Endothelial cell of umbilical vein (primary cell): ENCODE measurements around the gene KLHL36. TPM values are rescaled to one million over a fixed set of nuclear protein-coding genes. Genes with fewer than 3 reads are reported as not detected.

Experiments used
- BruUV-seq: library from RNA; stranded (reverse); fragments of 400-500 nt; replicated peaks from 2 replicates; lab custom pipeline; 2021; lab: Mats Ljungman, UMichigan
- CTCF ChIA-PET: fragments of 300-600, 350-600 bp; sonication (Branson Sonifier 250); formaldehyde crosslinking; loops from one replicate; lab custom pipeline; 2021; ENCODE audit warnings: antibody characterized with exemption, inconsistent platforms; lab: Charles Lee
- POLR2A ChIA-PET: fragments of 300-600, 350-600 bp; sonication (Branson Sonifier 250); formaldehyde crosslinking; loops from one replicate; lab custom pipeline; 2021; ENCODE audit warnings: antibody characterized with exemption, inconsistent platforms; lab: Charles Lee
- DNase-seq: peaks from one replicate; pipeline ENCODE4 v3.0.0-alpha.2; 2011; ENCODE audit warnings: low read depth, low spot score
- FAIRE-seq: peaks from 2 replicates; lab custom pipeline; 2011; peaks lifted over from hg19 to GRCh38; lab: Jason Lieb, UNC
- H2AFZ ChIP-seq: 2 replicates; pipeline ENCODE4 v1.6.0; 2012; ENCODE audit warnings: low read depth, low read length, control low read depth, inconsistent platforms
- H3K27ac ChIP-seq: 2 replicates; pipeline ENCODE4 v1.5.1; 2011; ENCODE audit warnings: low read depth, mild to moderate bottlenecking, control low read depth, low read length, moderate library complexity; ENCODE audit not compliant: insufficient read depth
- H3K27me3 ChIP-seq, 2 experiments: 2 replicates each; pipeline versions ENCODE4 v1.6.0 to v1.6.1; 2011; ENCODE audit warnings: low read length in 2 of 2, mixed read lengths in 1 of 2; ENCODE audit not compliant: control insufficient read depth in 2 of 2, insufficient read depth in 2 of 2
- H3K36me3 ChIP-seq, 2 experiments: 2 replicates in 1 of 2; 3 replicates in 1 of 2; pipeline ENCODE4 v1.5.1; 2011; ENCODE audit warnings: low read length in 2 of 2, mild to moderate bottlenecking in 1 of 2, moderate library complexity in 1 of 2; ENCODE audit not compliant: control insufficient read depth in 2 of 2, insufficient read depth in 2 of 2; ENCODE audit errors: extremely low read depth in 1 of 2
- H3K4me1 ChIP-seq: 3 replicates; pipeline ENCODE4 v1.5.1; 2011; ENCODE audit warnings: mild to moderate bottlenecking, low read length; ENCODE audit not compliant: control insufficient read depth, insufficient read depth; ENCODE audit errors: extremely low read depth
- H3K4me2 ChIP-seq: 2 replicates; pipeline ENCODE4 v1.6.1; 2011; ENCODE audit warnings: low read length, control low read depth, mixed read lengths; ENCODE audit not compliant: insufficient read depth
- H3K4me3 ChIP-seq, 3 experiments: fragments of 200-600 bp in 1 of 3; sonication (generic), shearing (Covaris generic) in 1 of 3; replicated peaks in 1 of 3; 2 replicates each; pipeline ENCODE4 v1.5.1; 2011 to 2016; ENCODE audit warnings: control low read depth in 3 of 3, low read length in 3 of 3, mild to moderate bottlenecking in 2 of 3, inconsistent platforms in 1 of 3, low read depth in 1 of 3, moderate library complexity in 1 of 3; ENCODE audit not compliant: insufficient read depth in 1 of 3
- H3K79me2 ChIP-seq: 2 replicates; pipeline ENCODE4 v1.6.0; 2012; ENCODE audit warnings: low read length, inconsistent platforms; ENCODE audit not compliant: control insufficient read depth, insufficient read depth
- H3K9ac ChIP-seq: replicated peaks from 2 replicates; pipeline ENCODE3; 2011; ENCODE audit warnings: low read length, control low read depth; ENCODE audit not compliant: insufficient read depth; ENCODE audit errors: extremely low read depth
- H3K9me1 ChIP-seq: replicated peaks from 3 replicates; pipeline ENCODE4 v1.6.0; 2011; ENCODE audit warnings: mild to moderate bottlenecking, low read length; ENCODE audit not compliant: control insufficient read depth, insufficient read depth; ENCODE audit errors: extremely low read depth
- H3K9me3 ChIP-seq: replicated peaks from 2 replicates; pipeline ENCODE4 v1.5.1; 2012; ENCODE audit warnings: low read length, inconsistent platforms; ENCODE audit not compliant: control insufficient read depth, insufficient read depth
- H4K20me1 ChIP-seq: replicated peaks from 2 replicates; pipeline ENCODE3; 2011; ENCODE audit warnings: mild to moderate bottlenecking, low read length; ENCODE audit not compliant: control insufficient read depth, insufficient read depth; ENCODE audit errors: extremely low read depth
- CTCF ChIP-seq, 2 donors: IDR thresholded peaks; 1 replicate in 1 of 2; 2 replicates in 1 of 2; pipeline ENCODE4 v1.5.1; 2011; ENCODE audit warnings: low read length in 2 of 2, mild to moderate bottlenecking in 2 of 2, moderate library complexity in 2 of 2, control low read depth in 1 of 2, inconsistent platforms in 1 of 2, low read depth in 1 of 2; ENCODE audit not compliant: insufficient read depth in 1 of 2; ENCODE audit errors: extremely low read depth in 1 of 2
- EZH2 ChIP-seq: IDR thresholded peaks from 2 replicates; pipeline ENCODE4 v1.6.1; 2012; ENCODE audit warnings: borderline replicate concordance, low read depth, mild to moderate bottlenecking, moderate library complexity, low read length, inconsistent platforms; ENCODE audit not compliant: severe bottlenecking
- FOS ChIP-seq: IDR thresholded peaks from 2 replicates; pipeline ENCODE4 v1.6.1; 2011; ENCODE audit warnings: mild to moderate bottlenecking, low read length, moderate library complexity, borderline replicate concordance; ENCODE audit not compliant: insufficient read depth
- GATA2 ChIP-seq: IDR thresholded peaks from 2 replicates; pipeline ENCODE4 v1.7.0; 2011; ENCODE audit warnings: low read depth, mild to moderate bottlenecking, moderate library complexity, mixed read lengths, low read length; ENCODE audit not compliant: insufficient read length, insufficient read depth
- JUN ChIP-seq: IDR thresholded peaks from 2 replicates; pipeline ENCODE4 v1.6.1; 2011; ENCODE audit warnings: borderline replicate concordance, low read depth; ENCODE audit not compliant: insufficient read length, insufficient read depth
- MAX ChIP-seq: IDR thresholded peaks from 2 replicates; pipeline ENCODE4 v1.6.1; 2011; ENCODE audit not compliant: insufficient read depth, insufficient read length
- MYC ChIP-seq: IDR thresholded peaks from one replicate; pipeline ENCODE4 v1.6.1; 2011; ENCODE audit warnings: mild to moderate bottlenecking, low read depth, low read length
- POLR2A ChIP-seq: IDR thresholded peaks from 2 replicates; pipeline ENCODE4 v1.6.1; 2012; ENCODE audit warnings: low read depth, mild to moderate bottlenecking, control low read depth, low read length
- POLR2AphosphoS5 ChIP-seq: IDR thresholded peaks from 2 replicates; pipeline ENCODE4 v1.6.1; 2012; ENCODE audit warnings: low read depth, mild to moderate bottlenecking, control low read depth, low read length, moderate library complexity; ENCODE audit not compliant: insufficient read depth
- dilution Hi-C: fragments of 300-500 bp; cut with MboI; formaldehyde crosslinking; loops from one replicate; pipeline ENCODE4 v1.15.0; 2019; ENCODE audit warnings: low sequenced_read_pairs; ENCODE audit not compliant: extremely low pct_ligation_motif_present
- intact Hi-C: fragments of 100-400 bp; cut with micrococcal nuclease; formaldehyde crosslinking; loops from one replicate; pipeline ENCODE4 v1.10.0; 2022
- polyA plus RNA-seq, 4 experiments: library from polyadenylated mRNA; depleted of rRNA in 3 of 4; stranded (reverse) in 3 of 4; unstranded in 1 of 4; fragments of >200 nt; gene quantifications; 2 replicates each; pipeline versions ENCODE4 v1.2.1 to v1.2.3, GENCODE V29; 2011 to 2012; ENCODE audit warnings: missing spikeins in 1 of 4
- total RNA-seq: library from RNA; stranded (reverse); gene quantifications from 2 replicates; pipeline ENCODE4 v1.2.3, GENCODE V29; 2021

KLHL36 gene
- total and polyA plus RNA-seq, 2 donors (not counting 3 experiments of a cell fraction or from before 2014, with no cell fraction given), result 31.3 to 38.8 TPM

GRCh38 chr16:84658690-84659089 is 10.4 kb downstream of the KLHL36 start:
- Histone ChIP-seq H3K79me2 (no peaks in the 10 kb centered on the region), H4K20me1 (no peaks in the 10 kb centered on the region), H3K36me3 (peaks cover 7 to 46% of the 10 kb centered on the region in 2 experiments), H3K4me1 (peaks cover 6% of the 10 kb centered on the region), H3K9me3 (no peaks in the 10 kb centered on the region), H3K27me3 (no peaks in the 10 kb centered on the region), H3K4me3 (no peak overlapping the region), H2AFZ (no peak overlapping the region), H3K9me1 (no peaks in the 10 kb centered on the region), H3K27ac (no peak overlapping the region), H3K4me2 (no peak overlapping the region), H3K9ac (no peak overlapping the region)
- intact Hi-C loops (no loop called here), dilution Hi-C loops (no loop called here)
- DNase-seq (no peak), FAIRE-seq (no peak)
- POLR2A ChIA-PET, result no interaction called here
- no TSS peak for BruUV-seq
- CTCF ChIA-PET, result interaction anchor here (0.7 to 6.9 kb wide), 3 partner anchors 10 to 68 kb away, joined by 3 to 66 read pairs (median 3); partner anchors contain the start of gene KLHL36
- TF ChIP-seq JUN (no peak), POLR2AphosphoS5 (no peak), POLR2A (no peak), GATA2 (no peak), MAX (no peak), FOS (no peak), MYC (no peak), CTCF (IDR thresholded peaks at IDR 0.05; ENCODE audit: extremely low read depth in 1 of 2, insufficient read depth in 1 of 2, low read depth in 1 of 2, low read length in 2 of 2) (no peak), EZH2 (no peak)
